ENCODE measurements around the gene LYZL4. TPM values are rescaled to one million over a fixed set of nuclear protein-coding genes. Genes with fewer than 3 reads are reported as not detected.

The LYZL4 gene
- total RNA-seq, 1 experiment from 2014 or later, result not detected

GRCh38 chr3:42369304-42369703, 41.1 kb downstream of the LYZL4 start:
- Histone ChIP-seq H3K9me2 (ENCODE audit: insufficient read depth) (no peaks in the 10 kb centered on the region), H3K4me2 (ENCODE audit: low read length) (no peak overlapping the region), H4K20me1 (ENCODE audit: insufficient read depth) (no peaks in the 10 kb centered on the region), H3K36me3 (ENCODE audit: control insufficient read depth in 1 of 2, insufficient read depth in 2 of 2, low read length in 2 of 2) (no peaks in the 10 kb centered on the region), H3K4me3 (replicated peaks in 1 of 2; ENCODE audit: low read depth in 1 of 2, low read length in 2 of 2) (no peak overlapping the region), H3K4me1 (ENCODE audit: control insufficient read depth in 1 of 2, insufficient read depth in 2 of 2, low read length in 2 of 2) (no peaks in the 10 kb centered on the region), H3K9ac (ENCODE audit: low read length) (no peak overlapping the region), H3K27me3 (ENCODE audit: insufficient read depth, low read length) (no peaks in the 10 kb centered on the region), H2AFZ (ENCODE audit: low read depth, low read length, poor library complexity, severe bottlenecking) (no peak overlapping the region), H3K27ac (ENCODE audit: low read depth, low read length) (no peak overlapping the region), H3K79me2 (ENCODE audit: insufficient read depth, low read length) (no peaks in the 10 kb centered on the region), H3K9me3 (ENCODE audit: control insufficient read depth in 1 of 2, insufficient read depth in 1 of 2, low read depth in 1 of 2, low read length in 2 of 2) (peaks cover 0 to 7% of the 10 kb centered on the region in 2 experiments; a peak in 1 of 4 replicates)
- ChIA-PET POLR2A (no interaction called here), RAD21 (ENCODE audit: low non-redundant PET in 1 of 2, low total read pairs in 2 of 2, uncharacterized antibody in 2 of 2, unreplicated experiment in 2 of 2) (no interaction called here), CTCF (no interaction called here)
- no peak for ATAC-seq
- no peak for TF ChIP-seq ZFX (IDR thresholded peaks at IDR 0.05)
- no peak for TF ChIP-seq CBX3 (IDR thresholded peaks at IDR 0.05; ENCODE audit: low read depth)
- DNase-seq (ENCODE audit: low read depth, low spot score), result no peak
- no TSS peak for BruUV-seq (replicated peaks)
- intact Hi-C loops (cut with micrococcal nuclease), result no loop called here

- ChIA-PET CTCF (no interaction called here), RAD21 (ENCODE audit: low non-redundant PET in 1 of 2, low total read pairs in 2 of 2, uncharacterized antibody in 2 of 2, unreplicated experiment in 2 of 2) (no interaction called here), POLR2A (no interaction called here)
- ATAC-seq, result no peak
- Histone ChIP-seq H3K9ac (ENCODE audit: low read length) (no peak overlapping the region), H3K9me2 (ENCODE audit: insufficient read depth) (no peaks in the 10 kb centered on the region), H3K79me2 (ENCODE audit: insufficient read depth, low read length) (no peaks in the 10 kb centered on the region), H3K4me3 (replicated peaks in 1 of 2; ENCODE audit: low read depth in 1 of 2, low read length in 2 of 2) (no peak overlapping the region), H3K36me3 (ENCODE audit: control insufficient read depth in 1 of 2, insufficient read depth in 2 of 2, low read length in 2 of 2) (no peaks in the 10 kb centered on the region), H3K27me3 (ENCODE audit: insufficient read depth, low read length) (no peaks in the 10 kb centered on the region), H2AFZ (ENCODE audit: low read depth, low read length, poor library complexity, severe bottlenecking) (no peak overlapping the region), H3K4me2 (ENCODE audit: low read length) (no peak overlapping the region), H4K20me1 (ENCODE audit: insufficient read depth) (no peaks in the 10 kb centered on the region), H3K27ac (ENCODE audit: low read depth, low read length) (no peak overlapping the region), H3K4me1 (ENCODE audit: control insufficient read depth in 1 of 2, insufficient read depth in 2 of 2, low read length in 2 of 2) (no peaks in the 10 kb centered on the region), H3K9me3 (ENCODE audit: control insufficient read depth in 1 of 2, insufficient read depth in 1 of 2, low read depth in 1 of 2, low read length in 2 of 2) (peaks cover 0 to 7% of the 10 kb centered on the region in 2 experiments; a peak in 1 of 4 replicates)
- DNase-seq (ENCODE audit: low read depth, low spot score), result no peak
- no peak for TF ChIP-seq CEBPB (IDR thresholded peaks at IDR 0.05; ENCODE audit: low read depth)
- TF ChIP-seq SRF (IDR thresholded peaks at IDR 0.05; ENCODE audit: low read depth), result no peak
- TF ChIP-seq CBX3 (IDR thresholded peaks at IDR 0.05; ENCODE audit: low read depth), result no peak
- TF ChIP-seq POLR2AphosphoS5 (IDR thresholded peaks at IDR 0.05; ENCODE audit: low read depth, low read length), result no peak
- TF ChIP-seq ATF3 (IDR thresholded peaks at IDR 0.05), result no peak
- no peak for TF ChIP-seq EZH2 (IDR thresholded peaks at IDR 0.05)
- no peak for TF ChIP-seq JUND (IDR thresholded peaks at IDR 0.05)
- TF ChIP-seq EZH2phosphoT487 (IDR thresholded peaks at IDR 0.05; ENCODE audit: borderline replicate concordance), result no peak
- TF ChIP-seq POLR2A (IDR thresholded peaks at IDR 0.05; ENCODE audit: borderline replicate concordance, extremely low read depth, insufficient read depth, insufficient read length), result no peak
- TF ChIP-seq ZFX (IDR thresholded peaks at IDR 0.05), result no peak
- no peak for TF ChIP-seq SIN3A (IDR thresholded peaks at IDR 0.05; ENCODE audit: low read depth)
- no peak for TF ChIP-seq TCF7L2 (IDR thresholded peaks at IDR 0.05; ENCODE audit: borderline replicate concordance, extremely low read depth, insufficient read depth, insufficient read length)
- no peak for TF ChIP-seq MAX (IDR thresholded peaks at IDR 0.05)
- no peak for TF ChIP-seq RAD21 (IDR thresholded peaks at IDR 0.05; ENCODE audit: low read depth)
- no peak for TF ChIP-seq YY1 (IDR thresholded peaks at IDR 0.05; ENCODE audit: extremely low read depth, insufficient replicate concordance, low read depth, low read length)
- no peak for TF ChIP-seq REST (IDR thresholded peaks at IDR 0.05; ENCODE audit: low read depth)
- intact Hi-C loops (cut with micrococcal nuclease), result no loop called here
- BruUV-seq (replicated peaks), result no TSS peak
Observed at GRCh38 chr3:42368861-42369260, 41.5 kb downstream of the LYZL4 start.
